Suprapubic skin (tissue), 4 donors: ENCODE results near the gene ACTMAP. TPM values are rescaled to one million over a fixed set of nuclear protein-coding genes. Genes with fewer than 3 reads are reported as not detected.
A peak's percentile ranks its signal among the peaks of the same experiment; 100 is the strongest.

Experiments
- DNase-seq, 2 donors: peaks; one replicate each; pipeline ENCODE4 v3.0.0-alpha.2; 2019; ENCODE audit warnings: low spot score in 2 of 2
- H3K27ac ChIP-seq: fragments of 200-600 bp; sonication (generic); one replicate; pipeline ENCODE4 v1.5.1; 2019
- H3K27me3 ChIP-seq: fragments of 200-600 bp; sonication (generic); one replicate; pipeline ENCODE4 v1.5.1; 2019
- H3K36me3 ChIP-seq: fragments of 200-600 bp; sonication (generic); one replicate; pipeline ENCODE4 v1.5.1; 2019
- H3K4me1 ChIP-seq: fragments of 200-600 bp; sonication (generic); one replicate; pipeline ENCODE4 v1.5.1; 2019
- H3K4me3 ChIP-seq: fragments of 200-600 bp; sonication (generic); one replicate; pipeline ENCODE4 v1.5.1; 2019; ENCODE audit warnings: mild to moderate bottlenecking
- H3K9me3 ChIP-seq: fragments of 200-600 bp; sonication (generic); one replicate; pipeline ENCODE4 v1.5.1; 2019
- EP300 ChIP-seq: sonication (generic); formaldehyde crosslinking; IDR thresholded peaks from one replicate; pipeline ENCODE4 v1.6.1; 2017; ENCODE audit warnings: antibody characterized with exemption
- POLR2A ChIP-seq, 2 donors: fragments of 450-650 bp; IDR thresholded peaks; one replicate each; pipeline ENCODE4 v1.6.1; 2017; ENCODE audit warnings: antibody characterized with exemption in 2 of 2, mild to moderate bottlenecking in 2 of 2, moderate library complexity in 2 of 2
- POLR2AphosphoS5 ChIP-seq, 3 donors: sonication (generic); formaldehyde crosslinking; IDR thresholded peaks; one replicate each; pipeline ENCODE4 v1.6.1; 2017; ENCODE audit warnings: antibody characterized with exemption in 3 of 3
- WGBS: methylation state at CpG from one replicate; pipeline ENCODE4 v1.1.5; 2018; 5-methylcytosine and 5-hydroxymethylcytosine counted together
- total RNA-seq, 4 donors: library from RNA; depleted of rRNA; stranded (reverse); fragments of >200 nt; gene quantifications; one replicate each; pipeline ENCODE4 v1.1.0, GENCODE V29; 2016
- TF ChIP-seq, protein P1 (sequence below), 2 donors: fragments of 200-600 bp in 1 of 2; fragments of 450-650 bp in 1 of 2; sonication (generic) in 1 of 2; IDR thresholded peaks; one replicate each; pipeline ENCODE4 v1.5.1; 2016 to 2019; ENCODE audit warnings: antibody characterized with exemption in 2 of 2, mild to moderate bottlenecking in 1 of 2, moderate library complexity in 1 of 2

The ACTMAP gene
- total RNA-seq, 4 donors from 2014 or later = 3.8 to 9.9 (median 5.4) TPM

DNA sequence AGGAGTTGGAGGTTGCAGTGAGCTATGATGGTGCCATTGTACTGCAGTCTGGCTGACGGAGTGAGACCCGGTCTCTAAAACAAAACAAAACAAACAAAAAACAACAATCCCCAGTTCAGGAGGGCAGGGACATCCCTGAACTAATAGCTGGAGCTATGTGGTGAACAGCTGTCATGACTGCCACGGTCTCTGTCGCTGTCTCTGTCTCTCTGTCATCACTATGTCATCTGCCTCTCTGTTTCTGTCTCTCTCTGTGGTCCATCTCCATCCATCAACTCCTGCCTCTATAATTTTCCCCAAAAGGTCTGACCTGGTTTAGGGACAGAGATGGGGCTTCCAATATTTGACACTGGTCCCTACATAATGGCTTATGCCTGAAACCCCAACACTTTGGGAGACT is 26.0 kb downstream of the ACTMAP start:
- H3K27me3 ChIP-seq = no peaks in the 10 kb centered on the region
- TF ChIP-seq EP300 = no peak
- TF ChIP-seq POLR2AphosphoS5 (IDR thresholded peaks at IDR 0.05) = no peak
- TF ChIP-seq, protein P1, sequence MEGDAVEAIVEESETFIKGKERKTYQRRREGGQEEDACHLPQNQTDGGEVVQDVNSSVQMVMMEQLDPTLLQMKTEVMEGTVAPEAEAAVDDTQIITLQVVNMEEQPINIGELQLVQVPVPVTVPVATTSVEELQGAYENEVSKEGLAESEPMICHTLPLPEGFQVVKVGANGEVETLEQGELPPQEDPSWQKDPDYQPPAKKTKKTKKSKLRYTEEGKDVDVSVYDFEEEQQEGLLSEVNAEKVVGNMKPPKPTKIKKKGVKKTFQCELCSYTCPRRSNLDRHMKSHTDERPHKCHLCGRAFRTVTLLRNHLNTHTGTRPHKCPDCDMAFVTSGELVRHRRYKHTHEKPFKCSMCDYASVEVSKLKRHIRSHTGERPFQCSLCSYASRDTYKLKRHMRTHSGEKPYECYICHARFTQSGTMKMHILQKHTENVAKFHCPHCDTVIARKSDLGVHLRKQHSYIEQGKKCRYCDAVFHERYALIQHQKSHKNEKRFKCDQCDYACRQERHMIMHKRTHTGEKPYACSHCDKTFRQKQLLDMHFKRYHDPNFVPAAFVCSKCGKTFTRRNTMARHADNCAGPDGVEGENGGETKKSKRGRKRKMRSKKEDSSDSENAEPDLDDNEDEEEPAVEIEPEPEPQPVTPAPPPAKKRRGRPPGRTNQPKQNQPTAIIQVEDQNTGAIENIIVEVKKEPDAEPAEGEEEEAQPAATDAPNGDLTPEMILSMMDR (IDR thresholded peaks at IDR 0.05) = no peak
- no peak for TF ChIP-seq POLR2A (IDR thresholded peaks at IDR 0.05)
- H3K4me1 ChIP-seq = peaks cover 40% of the 10 kb centered on the region
- no peak overlapping the region for H3K27ac ChIP-seq
- no peak overlapping the region for H3K4me3 ChIP-seq
- 94% methylated on average over 4 of the region's 4 CpGs for WGBS
- no peaks in the 10 kb centered on the region for H3K9me3 ChIP-seq
- peaks cover 58% of the 10 kb centered on the region for H3K36me3 ChIP-seq
- no peak for DNase-seq

DNA sequence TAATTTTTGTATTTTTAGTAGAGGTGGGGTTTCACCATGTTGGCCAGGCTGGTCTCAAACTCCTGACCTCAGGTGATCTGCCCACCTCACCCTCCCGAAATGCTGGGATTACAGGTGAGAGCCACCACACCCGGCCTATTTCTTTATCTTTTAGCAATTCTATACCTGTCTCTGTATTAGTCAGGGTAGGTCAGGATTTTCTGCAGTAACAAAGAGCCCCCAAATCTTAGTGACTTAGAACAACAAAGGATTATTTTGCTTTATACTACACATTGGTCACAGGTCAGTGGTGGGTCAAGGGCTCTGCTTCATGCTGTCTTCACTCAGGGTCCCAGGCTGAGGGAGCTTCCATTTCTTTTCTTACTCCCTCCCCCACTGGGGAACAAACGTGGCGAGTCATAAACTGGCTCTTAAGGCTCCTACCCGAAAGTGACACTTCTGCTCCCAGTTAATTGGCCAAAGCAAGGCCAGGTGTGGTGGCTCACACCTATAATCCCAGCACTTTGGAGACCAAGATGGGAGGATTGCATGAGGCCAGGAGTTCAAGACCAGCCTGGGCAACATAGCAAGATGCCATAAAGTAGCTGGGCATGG is 26.5 kb downstream of the ACTMAP start:
- Histone ChIP-seq H3K9me3 (no peaks in the 10 kb centered on the region), H3K27me3 (no peaks in the 10 kb centered on the region), H3K36me3 (peaks cover 52% of the 10 kb centered on the region), H3K4me1 (peaks cover 40% of the 10 kb centered on the region), H3K4me3 (no peak overlapping the region), H3K27ac (no peak overlapping the region)
- no peak for DNase-seq
- 87% methylated on average over 5 of the region's 5 CpGs for WGBS
- TF ChIP-seq, protein P1 (IDR thresholded peaks at IDR 0.05) = no peak
- TF ChIP-seq EP300 (no peak), POLR2A (IDR thresholded peaks at IDR 0.05) (no peak), POLR2AphosphoS5 (IDR thresholded peaks at IDR 0.05) (no peak)

DNA sequence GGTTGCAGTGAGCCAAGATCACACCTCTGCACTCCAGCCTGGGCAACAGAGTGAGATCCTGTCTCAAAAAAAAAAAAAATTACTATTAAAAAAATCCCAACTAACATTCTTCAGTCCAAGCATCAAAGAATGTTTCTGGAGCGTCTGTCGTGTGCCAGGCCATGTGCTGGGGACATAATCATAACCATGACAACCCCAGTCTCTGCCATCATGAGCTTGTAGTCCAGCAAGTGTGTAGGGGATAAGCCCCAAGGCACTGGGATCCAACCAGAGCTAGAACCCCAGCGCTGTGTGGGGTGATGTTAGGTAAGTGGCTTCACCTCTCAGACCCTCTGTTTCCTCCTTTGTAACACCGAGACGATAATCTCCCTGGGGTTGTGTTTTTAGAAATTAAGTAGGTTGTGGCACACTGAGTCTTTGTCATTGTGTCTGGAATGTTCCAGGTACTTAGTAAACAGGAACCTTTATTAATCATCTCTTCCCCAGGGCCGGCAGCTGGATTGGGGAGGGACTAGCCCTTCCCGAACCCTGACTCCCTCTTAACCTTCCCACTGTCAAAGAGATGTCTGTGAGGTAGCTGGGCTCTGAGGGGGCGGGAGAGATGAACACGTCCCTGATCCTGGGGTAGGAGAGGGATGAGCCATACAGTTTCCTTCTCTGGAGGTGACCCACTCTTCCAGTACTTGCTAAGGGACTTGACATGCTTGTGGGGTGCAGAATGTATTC is 28.2 kb downstream of the ACTMAP start:
- TF ChIP-seq EP300 (no peak), POLR2A (IDR thresholded peaks at IDR 0.05) (no peak), POLR2AphosphoS5 (IDR thresholded peaks at IDR 0.05) (no peak)
- TF ChIP-seq, protein P1 (IDR thresholded peaks at IDR 0.05) = no peak
- 52% methylated on average over 9 of the region's 9 CpGs for WGBS
- H3K4me3 ChIP-seq = peak overlapping the region; percentile 90
- peak overlapping the region; percentile 97 for H3K27ac ChIP-seq
- H3K4me1 ChIP-seq = peaks cover 40% of the 10 kb centered on the region
- H3K27me3 ChIP-seq = no peaks in the 10 kb centered on the region
- no peak for DNase-seq
- H3K9me3 ChIP-seq = no peaks in the 10 kb centered on the region
- peaks cover 36% of the 10 kb centered on the region for H3K36me3 ChIP-seq

DNA sequence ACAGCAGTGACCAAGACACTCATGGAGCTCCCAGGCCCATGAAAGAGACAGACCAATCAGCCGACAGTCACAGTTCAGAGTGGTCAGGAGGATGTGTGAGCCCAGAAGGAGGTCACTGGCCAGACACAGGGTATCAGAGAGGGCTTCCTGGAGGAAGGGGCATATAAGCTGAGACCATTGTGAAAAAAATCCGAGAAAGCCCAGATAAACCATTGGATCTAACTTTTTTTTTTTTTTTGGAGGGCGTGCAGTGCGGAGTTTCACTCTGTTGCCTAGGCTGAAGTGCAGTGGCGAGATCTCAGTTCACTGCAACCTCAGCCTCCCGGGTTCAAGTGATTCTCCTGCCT is 29.2 kb downstream of the ACTMAP start:
- peak overlapping the region; percentile 97 for H3K27ac ChIP-seq
- peak overlapping the region; percentile 90 for H3K4me3 ChIP-seq
- TF ChIP-seq POLR2AphosphoS5 (IDR thresholded peaks at IDR 0.05) = no peak
- TF ChIP-seq POLR2A (IDR thresholded peaks at IDR 0.05) = no peak
- TF ChIP-seq, protein P1 (IDR thresholded peaks at IDR 0.05) = no peak
- no peak for TF ChIP-seq EP300
- no peak for DNase-seq
- H3K9me3 ChIP-seq = no peaks in the 10 kb centered on the region
- H3K4me1 ChIP-seq = peaks cover 44% of the 10 kb centered on the region
- H3K36me3 ChIP-seq = peaks cover 26% of the 10 kb centered on the region
- WGBS = 83% methylated on average over 6 of the region's 6 CpGs
- H3K27me3 ChIP-seq = no peaks in the 10 kb centered on the region

DNA sequence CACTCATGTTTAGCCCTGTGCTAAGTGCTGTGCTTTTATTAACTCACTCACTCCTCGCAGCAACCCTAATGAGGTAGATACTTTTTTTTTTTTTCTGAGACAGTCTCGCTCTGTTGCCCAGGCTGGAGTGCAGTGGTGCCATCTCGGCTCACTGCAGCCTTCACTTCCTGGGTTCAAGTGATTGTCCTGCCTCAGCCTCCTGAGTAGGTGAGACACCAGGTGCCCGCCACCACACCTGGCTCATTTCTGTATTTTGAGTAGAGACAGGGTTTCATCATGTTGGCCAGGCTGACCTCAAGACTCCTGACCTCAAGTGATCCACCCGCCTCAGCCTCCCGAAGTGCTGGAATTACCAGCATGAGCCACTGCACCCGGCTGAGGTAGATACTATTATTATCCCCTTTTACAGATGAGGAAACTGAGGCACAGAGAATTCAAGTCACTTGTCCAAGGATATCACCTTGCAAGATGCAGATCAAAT is 30.8 kb downstream of the ACTMAP start:
- Histone ChIP-seq H3K9me3 (no peaks in the 10 kb centered on the region), H3K27me3 (no peaks in the 10 kb centered on the region), H3K36me3 (peaks cover 11% of the 10 kb centered on the region), H3K4me3 (peak overlapping the region; percentile 90), H3K4me1 (peaks cover 51% of the 10 kb centered on the region), H3K27ac (peak overlapping the region; percentile 97)
- no peak for DNase-seq
- TF ChIP-seq EP300 = no peak
- peak in 1 of 3 donors; percentile 40 for TF ChIP-seq POLR2AphosphoS5 (IDR thresholded peaks at IDR 0.05)
- TF ChIP-seq POLR2A (IDR thresholded peaks at IDR 0.05) = no peak
- WGBS = 31% methylated on average over 7 of the region's 7 CpGs
